Esophagus muscularis mucosa (tissue), 4 donors: Measurements from ENCODE around the gene SORCS2. TPM values are rescaled to one million over a fixed set of nuclear protein-coding genes. Genes with fewer than 3 reads are reported as not detected.
A peak's percentile ranks its signal among the peaks of the same experiment; 100 is the strongest.

Experiments
- DNase-seq: peaks from one replicate; pipeline ENCODE4 v3.0.0-alpha.2; 2017; ENCODE audit errors: extremely low spot score
- H3K27ac ChIP-seq, 4 donors: fragments of 200-600 bp; sonication (generic); replicated peaks in 1 of 4; 1 replicate in 3 of 4; 2 replicates in 1 of 4; pipeline ENCODE4 v1.5.1; 2016 to 2019; ENCODE audit warnings: mild to moderate bottlenecking in 1 of 4
- H3K27me3 ChIP-seq, 4 donors: fragments of 200-600 bp; sonication (generic); one replicate each; pipeline versions ENCODE4 v1.5.1 to v1.6.0; 2016 to 2019
- H3K36me3 ChIP-seq, 4 donors: fragments of 200-600 bp; sonication (generic); one replicate each; pipeline ENCODE4 v1.5.1; 2016 to 2019
- H3K4me1 ChIP-seq, 4 donors: fragments of 200-600 bp; sonication (generic); one replicate each; pipeline ENCODE4 v1.5.1; 2016 to 2019
- H3K4me3 ChIP-seq, 4 donors: fragments of 200-600 bp; sonication (generic); 1 replicate in 2 of 4; 2 replicates in 2 of 4; pipeline ENCODE4 v1.5.1; 2016 to 2019; ENCODE audit warnings: mild to moderate bottlenecking in 4 of 4, moderate library complexity in 1 of 4
- H3K9me3 ChIP-seq, 4 donors: fragments of 200-600 bp; sonication (generic); 1 replicate in 3 of 4; 2 replicates in 1 of 4; pipeline ENCODE4 v1.5.1; 2016 to 2019
- EP300 ChIP-seq: sonication (generic); formaldehyde crosslinking; IDR thresholded peaks from one replicate; pipeline ENCODE4 v1.6.1; 2017; ENCODE audit warnings: antibody characterized with exemption
- POLR2A ChIP-seq: fragments of 450-650 bp; IDR thresholded peaks from one replicate; pipeline ENCODE4 v1.6.1; 2017; ENCODE audit warnings: antibody characterized with exemption, moderate library complexity, mild to moderate bottlenecking, low read depth
- POLR2AphosphoS5 ChIP-seq, 2 donors: sonication (generic); formaldehyde crosslinking; IDR thresholded peaks; one replicate each; pipeline ENCODE4 v1.6.1; 2017; ENCODE audit warnings: antibody characterized with exemption in 2 of 2
- WGBS: methylation state at CpG from one replicate; pipeline ENCODE4 v1.1.5; 2018; 5-methylcytosine and 5-hydroxymethylcytosine counted together
- intact Hi-C: fragments of 100-400 bp; cut with DNase I; formaldehyde crosslinking; loops from one replicate; pipeline ENCODE4 v1.15.1; 2023
- total RNA-seq, 4 donors: library from RNA; depleted of rRNA; stranded (reverse); fragments of >200 nt; gene quantifications; one replicate each; pipeline versions ENCODE4 v1.1.0 to v1.2.1, GENCODE V29; 2016
- TF ChIP-seq, protein P1 (sequence below), 3 experiments: fragments of 200-600 bp in 2 of 3; fragments of 450-650 bp in 1 of 3; sonication (generic) in 2 of 3; IDR thresholded peaks; one replicate each; pipeline ENCODE4 v1.5.1; 2017 to 2019; ENCODE audit warnings: antibody characterized with exemption in 3 of 3, mild to moderate bottlenecking in 2 of 3, moderate library complexity in 1 of 3

SORCS2 gene
- total RNA-seq, 4 donors from 2014 or later, result 3.3 to 10.1 (median 4.3) TPM

DNA sequence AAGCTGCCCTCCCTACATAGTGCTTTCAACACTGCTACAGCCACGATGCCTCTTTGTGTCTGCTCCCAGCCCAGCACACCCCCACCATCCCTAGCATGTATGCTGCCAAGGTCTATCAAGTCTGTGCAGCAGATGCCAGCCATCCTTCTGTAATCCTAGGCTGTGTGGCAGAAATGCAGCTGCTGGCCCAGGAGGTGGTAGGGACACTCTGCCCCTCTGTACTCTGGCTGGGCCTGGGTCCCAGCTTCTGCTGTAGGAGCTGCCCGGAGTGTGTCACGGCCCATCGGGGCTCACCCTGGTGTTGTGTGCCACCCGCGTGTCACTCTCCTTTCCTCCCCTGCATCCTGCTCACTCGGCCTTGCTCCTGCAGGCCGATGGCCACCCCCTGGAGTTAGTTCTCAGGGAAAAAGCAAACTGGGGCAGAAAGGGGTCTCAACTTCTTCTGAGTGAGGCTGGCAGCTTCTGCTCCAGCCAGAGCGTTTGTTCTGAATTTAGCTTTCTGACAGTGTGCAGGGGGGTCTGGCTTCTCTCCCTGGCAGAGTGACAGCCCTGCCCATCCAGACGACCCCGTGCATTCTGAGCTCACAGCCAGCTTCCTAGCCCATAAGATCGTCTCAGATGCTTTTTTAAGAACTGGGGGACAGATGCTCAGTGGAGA lies 219.7 kb downstream of the SORCS2 start:
- no peak for DNase-seq
- 41% methylated on average over 12 of the region's 12 CpGs for WGBS
- peak overlapping the region; percentile 77 to 82 (median 78) for H3K27ac ChIP-seq
- no peak overlapping the region for H3K4me3 ChIP-seq
- H3K36me3 ChIP-seq, result no peaks in the 10 kb centered on the region
- H3K4me1 ChIP-seq, result peaks cover 3 to 49% (median 39%) of the 10 kb centered on the region in 4 donors
- TF ChIP-seq EP300 (no peak), POLR2AphosphoS5 (IDR thresholded peaks at IDR 0.05) (no peak), POLR2A (no peak)
- TF ChIP-seq, protein P1, sequence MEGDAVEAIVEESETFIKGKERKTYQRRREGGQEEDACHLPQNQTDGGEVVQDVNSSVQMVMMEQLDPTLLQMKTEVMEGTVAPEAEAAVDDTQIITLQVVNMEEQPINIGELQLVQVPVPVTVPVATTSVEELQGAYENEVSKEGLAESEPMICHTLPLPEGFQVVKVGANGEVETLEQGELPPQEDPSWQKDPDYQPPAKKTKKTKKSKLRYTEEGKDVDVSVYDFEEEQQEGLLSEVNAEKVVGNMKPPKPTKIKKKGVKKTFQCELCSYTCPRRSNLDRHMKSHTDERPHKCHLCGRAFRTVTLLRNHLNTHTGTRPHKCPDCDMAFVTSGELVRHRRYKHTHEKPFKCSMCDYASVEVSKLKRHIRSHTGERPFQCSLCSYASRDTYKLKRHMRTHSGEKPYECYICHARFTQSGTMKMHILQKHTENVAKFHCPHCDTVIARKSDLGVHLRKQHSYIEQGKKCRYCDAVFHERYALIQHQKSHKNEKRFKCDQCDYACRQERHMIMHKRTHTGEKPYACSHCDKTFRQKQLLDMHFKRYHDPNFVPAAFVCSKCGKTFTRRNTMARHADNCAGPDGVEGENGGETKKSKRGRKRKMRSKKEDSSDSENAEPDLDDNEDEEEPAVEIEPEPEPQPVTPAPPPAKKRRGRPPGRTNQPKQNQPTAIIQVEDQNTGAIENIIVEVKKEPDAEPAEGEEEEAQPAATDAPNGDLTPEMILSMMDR (IDR thresholded peaks at IDR 0.05), result no peak
- no peaks in the 10 kb centered on the region for H3K27me3 ChIP-seq
- intact Hi-C loops, result no loop called here
- H3K9me3 ChIP-seq, result peaks cover 0 to 26% (median 23%) of the 10 kb centered on the region in 4 donors

DNA sequence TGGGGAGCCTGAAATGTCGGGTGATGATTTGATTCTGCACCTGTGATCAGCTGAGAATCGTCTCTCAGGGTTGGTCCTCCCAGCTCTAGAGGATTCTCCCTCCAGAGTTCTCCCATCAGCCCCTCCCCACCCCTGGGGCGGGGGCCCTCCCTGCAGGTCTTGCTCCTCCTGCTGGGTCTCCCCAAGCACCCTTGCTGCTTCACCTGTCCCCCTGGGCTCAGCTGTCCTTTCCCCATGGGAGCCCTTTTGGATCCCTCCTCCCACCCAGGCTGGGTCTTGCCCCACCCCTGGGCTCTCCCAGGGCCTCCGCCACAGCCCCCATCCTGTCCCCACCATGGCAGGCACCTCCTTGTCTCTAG lies 220.2 kb downstream of the SORCS2 start:
- 56% methylated on average over 4 of the region's 4 CpGs for WGBS
- Histone ChIP-seq H3K4me3 (no peak overlapping the region), H3K36me3 (no peaks in the 10 kb centered on the region), H3K27me3 (no peaks in the 10 kb centered on the region), H3K27ac (peak overlapping the region in 3 of 4 donors; percentile 77 to 82 (median 79)), H3K4me1 (peaks cover 3 to 49% (median 39%) of the 10 kb centered on the region in 4 donors), H3K9me3 (peaks cover 0 to 21% (median 18%) of the 10 kb centered on the region in 4 donors)
- TF ChIP-seq POLR2AphosphoS5 (IDR thresholded peaks at IDR 0.05), result no peak
- no peak for TF ChIP-seq EP300
- TF ChIP-seq, protein P1 (IDR thresholded peaks at IDR 0.05), result no peak
- TF ChIP-seq POLR2A, result no peak
- intact Hi-C loops, result no loop called here
- no peak for DNase-seq

DNA sequence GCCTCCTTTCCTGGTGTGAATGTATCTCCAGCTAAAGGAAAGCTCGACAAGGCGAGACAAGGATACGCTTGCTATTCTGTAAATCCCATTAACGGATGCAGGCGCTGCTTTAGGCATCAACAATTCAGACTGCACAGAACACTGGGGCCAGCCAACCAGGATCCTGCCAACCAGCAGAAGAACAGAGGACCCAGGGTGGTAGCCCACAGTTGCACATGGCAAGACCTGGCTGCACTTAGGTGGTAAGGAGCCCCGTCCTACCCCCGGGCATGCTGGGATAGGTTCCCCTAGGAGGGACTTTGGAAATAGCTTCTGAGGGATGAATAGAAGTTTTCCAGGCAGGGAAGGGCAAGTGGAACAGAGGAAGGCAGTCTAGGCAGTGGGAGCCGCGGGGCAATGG lies 221.7 kb downstream of the SORCS2 start:
- intact Hi-C loops, result no loop called here
- Histone ChIP-seq H3K4me3 (no peak overlapping the region), H3K27me3 (no peaks in the 10 kb centered on the region), H3K36me3 (no peaks in the 10 kb centered on the region), H3K27ac (peak overlapping the region in 2 of 4 donors; percentile 2 to 28), H3K9me3 (peaks cover 0 to 6% (median 4%) of the 10 kb centered on the region in 4 donors), H3K4me1 (peaks cover 3 to 48% (median 39%) of the 10 kb centered on the region in 4 donors)
- TF ChIP-seq POLR2AphosphoS5 (IDR thresholded peaks at IDR 0.05), result no peak
- TF ChIP-seq POLR2A, result no peak
- TF ChIP-seq, protein P1 (IDR thresholded peaks at IDR 0.05), result no peak
- TF ChIP-seq EP300, result no peak
- WGBS, result 85% methylated on average over 9 of the region's 9 CpGs
- no peak for DNase-seq

DNA sequence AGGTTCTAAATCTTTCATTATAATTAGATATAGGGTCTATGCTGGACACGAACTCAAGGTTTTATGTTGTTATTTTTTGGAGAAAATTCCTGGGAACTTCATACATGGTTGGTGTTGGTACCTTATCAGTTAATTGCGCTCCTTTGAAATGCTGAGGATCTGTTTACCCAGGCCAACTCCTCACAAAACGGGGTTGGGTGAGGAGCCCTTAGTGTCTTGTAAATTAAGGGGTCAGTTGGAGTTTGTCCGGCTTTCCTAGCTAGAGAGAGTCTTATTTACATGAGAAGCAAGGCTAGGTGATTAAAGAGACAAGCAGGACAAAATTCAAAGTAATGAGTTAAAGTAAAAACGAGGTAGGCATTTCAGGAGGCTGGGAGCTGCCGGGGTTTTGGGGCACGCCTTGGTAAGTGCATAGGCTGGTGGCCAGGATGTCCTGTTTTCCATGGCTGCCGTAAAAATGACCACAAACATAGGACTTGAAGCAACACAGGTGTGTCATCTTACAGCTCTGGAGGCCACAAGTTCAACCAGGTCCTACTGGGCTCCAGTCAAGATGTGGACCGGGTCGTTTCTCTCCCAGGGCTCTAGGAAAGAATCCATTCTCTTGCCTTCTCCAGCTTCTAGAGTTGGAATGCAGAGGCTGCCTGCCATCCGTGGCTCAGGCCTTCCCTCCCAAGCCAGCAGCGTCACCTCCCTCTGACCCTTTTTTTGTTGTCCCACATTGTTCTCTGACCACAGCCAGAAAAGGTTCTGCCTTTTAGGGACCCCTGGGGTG lies 222.6 kb downstream of the SORCS2 start:
- DNase-seq, result no peak

More for the DNA sequence above, 222.6 kb downstream of the SORCS2 start:
- intact Hi-C loops, result no loop called here
- WGBS, result 48% methylated on average over 12 of the region's 12 CpGs
- peak overlapping the region in 1 of 4 donors; percentile 26 for H3K27ac ChIP-seq
- H3K4me3 ChIP-seq, result no peak overlapping the region
- no peaks in the 10 kb centered on the region for H3K9me3 ChIP-seq
- H3K27me3 ChIP-seq, result no peaks in the 10 kb centered on the region
- H3K4me1 ChIP-seq, result peaks cover 3 to 45% (median 43%) of the 10 kb centered on the region in 4 donors
- H3K36me3 ChIP-seq, result no peaks in the 10 kb centered on the region
- TF ChIP-seq EP300 (no peak), POLR2AphosphoS5 (IDR thresholded peaks at IDR 0.05) (no peak)
- TF ChIP-seq, protein P1 (IDR thresholded peaks at IDR 0.05), result no peak
